ENCODE results near the gene KYAT1. TPM values are rescaled to one million over a fixed set of nuclear protein-coding genes. Genes with fewer than 3 reads are reported as not detected.

Gene KYAT1
- total and polyA plus RNA-seq, 2 of the 13 experiments (the other 11 are each of a cell fraction or from before 2014, with no cell fraction given): 9.2 to 46.5 TPM

GRCh38 chr9:128818099-128818838 is 63.5 kb downstream of the KYAT1 start, which contains the start of gene ENDOG (continued):
- no peak for TF ChIP-seq AGO1 (IDR thresholded peaks at IDR 0.05; ENCODE audit: low read depth, low read length, poor library complexity, severe bottlenecking)
- TF ChIP-seq MLLT10 (CRISPR knock-in tag; IDR thresholded peaks at IDR 0.05): no peak
- no peak for TF ChIP-seq ZNF772 (CRISPR knock-in tag; IDR thresholded peaks at IDR 0.05)
- TF ChIP-seq ATF7-NPFF (CRISPR knock-in tag; IDR thresholded peaks at IDR 0.05; ENCODE audit: low read depth): no peak
- TF ChIP-seq RARA (CRISPR knock-in tag; IDR thresholded peaks at IDR 0.05): no peak; the same call in 1 of the 2 replicates
- no peak for TF ChIP-seq NCOR1 (IDR thresholded peaks at IDR 0.05; ENCODE audit: borderline replicate concordance, low read length)
- TF ChIP-seq ZNF333 (CRISPR knock-in tag; IDR thresholded peaks at IDR 0.05; ENCODE audit: borderline replicate concordance): 0 out of 2 replicates have a peak, but pooled peaks have one; percentile 45
- TF ChIP-seq NPAS2 (CRISPR knock-in tag; IDR thresholded peaks at IDR 0.05; ENCODE audit: borderline replicate concordance): no peak
- no peak for TF ChIP-seq ZNF354B (CRISPR knock-in tag; IDR thresholded peaks at IDR 0.05)
- no peak; the same call in 1 of the 2 replicates for TF ChIP-seq REPIN1 (CRISPR knock-in tag; IDR thresholded peaks at IDR 0.05; ENCODE audit: borderline replicate concordance, low read depth)
- TF ChIP-seq, protein P1, sequence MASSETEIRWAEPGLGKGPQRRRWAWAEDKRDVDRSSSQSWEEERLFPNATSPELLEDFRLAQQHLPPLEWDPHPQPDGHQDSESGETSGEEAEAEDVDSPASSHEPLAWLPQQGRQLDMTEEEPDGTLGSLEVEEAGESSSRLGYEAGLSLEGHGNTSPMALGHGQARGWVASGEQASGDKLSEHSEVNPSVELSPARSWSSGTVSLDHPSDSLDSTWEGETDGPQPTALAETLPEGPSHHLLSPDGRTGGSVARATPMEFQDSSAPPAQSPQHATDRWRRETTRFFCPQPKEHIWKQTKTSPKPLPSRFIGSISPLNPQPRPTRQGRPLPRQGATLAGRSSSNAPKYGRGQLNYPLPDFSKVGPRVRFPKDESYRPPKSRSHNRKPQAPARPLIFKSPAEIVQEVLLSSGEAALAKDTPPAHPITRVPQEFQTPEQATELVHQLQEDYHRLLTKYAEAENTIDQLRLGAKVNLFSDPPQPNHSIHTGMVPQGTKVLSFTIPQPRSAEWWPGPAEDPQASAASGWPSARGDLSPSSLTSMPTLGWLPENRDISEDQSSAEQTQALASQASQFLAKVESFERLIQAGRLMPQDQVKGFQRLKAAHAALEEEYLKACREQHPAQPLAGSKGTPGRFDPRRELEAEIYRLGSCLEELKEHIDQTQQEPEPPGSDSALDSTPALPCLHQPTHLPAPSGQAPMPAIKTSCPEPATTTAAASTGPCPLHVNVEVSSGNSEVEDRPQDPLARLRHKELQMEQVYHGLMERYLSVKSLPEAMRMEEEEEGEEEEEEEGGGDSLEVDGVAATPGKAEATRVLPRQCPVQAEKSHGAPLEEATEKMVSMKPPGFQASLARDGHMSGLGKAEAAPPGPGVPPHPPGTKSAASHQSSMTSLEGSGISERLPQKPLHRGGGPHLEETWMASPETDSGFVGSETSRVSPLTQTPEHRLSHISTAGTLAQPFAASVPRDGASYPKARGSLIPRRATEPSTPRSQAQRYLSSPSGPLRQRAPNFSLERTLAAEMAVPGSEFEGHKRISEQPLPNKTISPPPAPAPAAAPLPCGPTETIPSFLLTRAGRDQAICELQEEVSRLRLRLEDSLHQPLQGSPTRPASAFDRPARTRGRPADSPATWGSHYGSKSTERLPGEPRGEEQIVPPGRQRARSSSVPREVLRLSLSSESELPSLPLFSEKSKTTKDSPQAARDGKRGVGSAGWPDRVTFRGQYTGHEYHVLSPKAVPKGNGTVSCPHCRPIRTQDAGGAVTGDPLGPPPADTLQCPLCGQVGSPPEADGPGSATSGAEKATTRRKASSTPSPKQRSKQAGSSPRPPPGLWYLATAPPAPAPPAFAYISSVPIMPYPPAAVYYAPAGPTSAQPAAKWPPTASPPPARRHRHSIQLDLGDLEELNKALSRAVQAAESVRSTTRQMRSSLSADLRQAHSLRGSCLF (CRISPR knock-in tag; IDR thresholded peaks at IDR 0.05; ENCODE audit: borderline replicate concordance): no peak
- peak; percentile 72 for TF ChIP-seq ZGPAT (CRISPR knock-in tag; IDR thresholded peaks at IDR 0.05)
- TF ChIP-seq ZNF501 (CRISPR knock-in tag; IDR thresholded peaks at IDR 0.05): peak; percentile 45; the same call in 1 of the 2 replicates
- TF ChIP-seq, protein P2, sequence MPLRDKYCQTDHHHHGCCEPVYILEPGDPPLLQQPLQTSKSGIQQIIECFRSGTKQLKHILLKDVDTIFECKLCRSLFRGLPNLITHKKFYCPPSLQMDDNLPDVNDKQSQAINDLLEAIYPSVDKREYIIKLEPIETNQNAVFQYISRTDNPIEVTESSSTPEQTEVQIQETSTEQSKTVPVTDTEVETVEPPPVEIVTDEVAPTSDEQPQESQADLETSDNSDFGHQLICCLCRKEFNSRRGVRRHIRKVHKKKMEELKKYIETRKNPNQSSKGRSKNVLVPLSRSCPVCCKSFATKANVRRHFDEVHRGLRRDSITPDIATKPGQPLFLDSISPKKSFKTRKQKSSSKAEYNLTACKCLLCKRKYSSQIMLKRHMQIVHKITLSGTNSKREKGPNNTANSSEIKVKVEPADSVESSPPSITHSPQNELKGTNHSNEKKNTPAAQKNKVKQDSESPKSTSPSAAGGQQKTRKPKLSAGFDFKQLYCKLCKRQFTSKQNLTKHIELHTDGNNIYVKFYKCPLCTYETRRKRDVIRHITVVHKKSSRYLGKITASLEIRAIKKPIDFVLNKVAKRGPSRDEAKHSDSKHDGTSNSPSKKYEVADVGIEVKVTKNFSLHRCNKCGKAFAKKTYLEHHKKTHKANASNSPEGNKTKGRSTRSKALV (CRISPR knock-in tag; IDR thresholded peaks at IDR 0.05): no peak
- no peak for TF ChIP-seq SOX13 (IDR thresholded peaks at IDR 0.05)
- TF ChIP-seq SOX13 (CRISPR knock-in tag; conservative IDR thresholded peaks at IDR 0.05 in 1 of 2, IDR thresholded peaks at IDR 0.05 in 1 of 2): peak in 1 of 2 experiments; percentile 57; a peak in 2 of 4 replicates
- TF ChIP-seq HMG20B (CRISPR knock-in tag; conservative IDR thresholded peaks at IDR 0.05): no peak
- TF ChIP-seq CBX2 (IDR thresholded peaks at IDR 0.05; ENCODE audit: low read depth, low read length): no peak
- TF ChIP-seq CBX2 (CRISPR knock-in tag; IDR thresholded peaks at IDR 0.05; ENCODE audit: low read depth): no peak
